Central memory CD8-positive, alpha-beta T cell (primary cell): ENCODE results near the gene AGRN.

Experiments used
- ATAC-seq: fragments of 150-1000 bp; cut with Tn5 transposase; replicated peaks from 2 replicates; pipeline ENCODE4 v1.10.0; 2022; ENCODE audit warnings: mild to moderate bottlenecking, moderate FRiP score, moderate number of reproducible peaks; ENCODE audit not compliant: poor library complexity, severe bottlenecking; ENCODE audit errors: extremely low read depth
- DNase-seq, 2 donors: peaks; one replicate each; pipeline ENCODE4 v3.0.0; 2021; ENCODE audit warnings: low spot score in 2 of 2
- H3K27ac Mint-ChIP-seq: one replicate; pipeline ENCODE4 v1.8.0; 2022; ENCODE audit warnings: low read depth, mild to moderate bottlenecking, moderate library complexity, mixed read lengths
- H3K27me3 Mint-ChIP-seq: one replicate; pipeline ENCODE4 v1.8.0; 2022; ENCODE audit warnings: mixed read lengths
- H3K36me3 Mint-ChIP-seq: one replicate; pipeline ENCODE4 v1.8.0; 2022; ENCODE audit warnings: mild to moderate bottlenecking, moderate library complexity, mixed read lengths; ENCODE audit not compliant: insufficient read depth
- H3K4me1 Mint-ChIP-seq: one replicate; pipeline ENCODE4 v1.8.0; 2022; ENCODE audit warnings: mixed read lengths
- H3K4me3 Mint-ChIP-seq: one replicate; pipeline ENCODE4 v1.8.0; 2022; ENCODE audit warnings: mild to moderate bottlenecking, moderate library complexity, mixed read lengths
- H3K9me3 Mint-ChIP-seq: one replicate; pipeline ENCODE4 v1.8.0; 2022; ENCODE audit warnings: mixed read lengths

The AGRN gene

GRCh38 chr1:1087351-1088028 is 67.6 kb downstream of the AGRN start:
- H3K9me3 Mint-ChIP-seq, result no peaks in the 10 kb centered on the region
- no peak for DNase-seq
- H3K4me3 Mint-ChIP-seq, result no peak overlapping the region
- no peaks in the 10 kb centered on the region for H3K4me1 Mint-ChIP-seq
- no peaks in the 10 kb centered on the region for H3K36me3 Mint-ChIP-seq
- H3K27me3 Mint-ChIP-seq, result no peaks in the 10 kb centered on the region
- H3K27ac Mint-ChIP-seq, result no peak overlapping the region
- ATAC-seq, result no peak

- H3K27ac Mint-ChIP-seq, result no peak overlapping the region
- H3K27me3 Mint-ChIP-seq, result no peaks in the 10 kb centered on the region
- no peak overlapping the region for H3K4me3 Mint-ChIP-seq
- no peak for ATAC-seq
- H3K9me3 Mint-ChIP-seq, result no peaks in the 10 kb centered on the region
- peaks cover 3% of the 10 kb centered on the region for H3K4me1 Mint-ChIP-seq
- H3K36me3 Mint-ChIP-seq, result no peaks in the 10 kb centered on the region
- no peak for DNase-seq
Observed at GRCh38 chr1:1088029-1088800, 68.3 kb downstream of the AGRN start.

- Mint-ChIP-seq H3K36me3 (no peaks in the 10 kb centered on the region), H3K9me3 (no peaks in the 10 kb centered on the region), H3K4me1 (peaks cover 9% of the 10 kb centered on the region), H3K4me3 (no peak overlapping the region), H3K27me3 (no peaks in the 10 kb centered on the region), H3K27ac (no peak overlapping the region)
- ATAC-seq, result no peak
- no peak for DNase-seq
Observed at GRCh38 chr1:1088801-1089680, 69.1 kb downstream of the AGRN start.

GRCh38 chr1:1089731-1090423 is 70.0 kb downstream of the AGRN start:
- peaks cover 1% of the 10 kb centered on the region for H3K36me3 Mint-ChIP-seq
- H3K9me3 Mint-ChIP-seq, result no peaks in the 10 kb centered on the region
- ATAC-seq, result no peak
- H3K4me3 Mint-ChIP-seq, result no peak overlapping the region
- no peak for DNase-seq
- no peak overlapping the region for H3K27ac Mint-ChIP-seq
- peaks cover 9% of the 10 kb centered on the region for H3K4me1 Mint-ChIP-seq
- H3K27me3 Mint-ChIP-seq, result no peaks in the 10 kb centered on the region

- no peak overlapping the region for H3K27ac Mint-ChIP-seq
- no peaks in the 10 kb centered on the region for H3K27me3 Mint-ChIP-seq
- peaks cover 2% of the 10 kb centered on the region for H3K36me3 Mint-ChIP-seq
- ATAC-seq (no peak), DNase-seq (no peak)
- no peaks in the 10 kb centered on the region for H3K9me3 Mint-ChIP-seq
- no peak overlapping the region for H3K4me3 Mint-ChIP-seq
- peaks cover 9% of the 10 kb centered on the region for H3K4me1 Mint-ChIP-seq
Observed at GRCh38 chr1:1090424-1091343, 70.8 kb downstream of the AGRN start.

GRCh38 chr1:1091344-1092148 is 71.6 kb downstream of the AGRN start:
- no peak for DNase-seq
- peaks cover 2% of the 10 kb centered on the region for H3K36me3 Mint-ChIP-seq
- no peak overlapping the region for H3K27ac Mint-ChIP-seq
- peaks cover 9% of the 10 kb centered on the region for H3K4me1 Mint-ChIP-seq
- ATAC-seq, result no peak
- H3K4me3 Mint-ChIP-seq, result no peak overlapping the region
- no peaks in the 10 kb centered on the region for H3K9me3 Mint-ChIP-seq
- H3K27me3 Mint-ChIP-seq, result no peaks in the 10 kb centered on the region

GRCh38 chr1:1092149-1092855 is 72.4 kb downstream of the AGRN start:
- Mint-ChIP-seq H3K27ac (no peak overlapping the region), H3K36me3 (peaks cover 2% of the 10 kb centered on the region), H3K4me3 (no peak overlapping the region), H3K27me3 (no peaks in the 10 kb centered on the region), H3K4me1 (peaks cover 9% of the 10 kb centered on the region), H3K9me3 (no peaks in the 10 kb centered on the region)
- no peak for DNase-seq
- ATAC-seq, result no peak

GRCh38 chr1:1092894-1093609 is 73.1 kb downstream of the AGRN start:
- Mint-ChIP-seq H3K4me3 (no peak overlapping the region), H3K27ac (no peak overlapping the region), H3K9me3 (no peaks in the 10 kb centered on the region), H3K36me3 (peaks cover 2% of the 10 kb centered on the region), H3K27me3 (no peaks in the 10 kb centered on the region), H3K4me1 (peaks cover 9% of the 10 kb centered on the region)
- DNase-seq, result no peak
- no peak for ATAC-seq

- Mint-ChIP-seq H3K4me3 (no peak overlapping the region), H3K4me1 (peaks cover 9% of the 10 kb centered on the region), H3K9me3 (no peaks in the 10 kb centered on the region), H3K27me3 (peaks cover under 1% of the 10 kb centered on the region), H3K36me3 (peaks cover 2% of the 10 kb centered on the region), H3K27ac (no peak overlapping the region)
- DNase-seq, result no peak
- ATAC-seq, result no peak
Observed at GRCh38 chr1:1093610-1093943, 73.7 kb downstream of the AGRN start.

- Mint-ChIP-seq H3K36me3 (peaks cover 4% of the 10 kb centered on the region), H3K4me3 (no peak overlapping the region), H3K4me1 (peaks cover 22% of the 10 kb centered on the region), H3K27me3 (peaks cover 7% of the 10 kb centered on the region), H3K9me3 (no peaks in the 10 kb centered on the region), H3K27ac (no peak overlapping the region)
- no peak for DNase-seq
- ATAC-seq, result no peak
Observed at GRCh38 chr1:1094981-1095380, 75.1 kb downstream of the AGRN start.
